Measurements from ENCODE around the gene DCAF7. TPM values are rescaled to one million over a fixed set of nuclear protein-coding genes. Genes with fewer than 3 reads are reported as not detected.

Gene DCAF7
- total RNA-seq, 4 donors from 2014 or later, result 16.5 to 34.1 (median 22.0) TPM

GRCh38 chr17:63613663-63614062 lies 63.4 kb downstream of the DCAF7 start:
- TF ChIP-seq POLR2A (IDR thresholded peaks at IDR 0.05) (no peak), CTCF (IDR thresholded peaks at IDR 0.05 in 4 of 5, conservative IDR thresholded peaks at IDR 0.05 in 1 of 5) (no peak)
- no peak overlapping the region for H3K4me3 ChIP-seq
- peaks cover 0 to 21% of the 10 kb centered on the region in 2 donors for H3K36me3 ChIP-seq
- intact Hi-C loops (cut with DNase I; ENCODE audit: low total_unique reads) (no loop called here), in situ Hi-C loops (cut with MboI; ENCODE audit: low sequenced_read_pairs in 4 of 4) (loop anchor here (5.0 kb wide), 1 partner anchor 191 kb away; no protein-coding TSS in a partner anchor)
- no peak overlapping the region for H3K27ac ChIP-seq
- DNase-seq, result no peak
- H3K27me3 ChIP-seq, result no peaks in the 10 kb centered on the region
- no peaks in the 10 kb centered on the region for H3K9me3 ChIP-seq
- no peak for ATAC-seq
- no peaks in the 10 kb centered on the region for H3K4me1 ChIP-seq

GRCh38 chr17:63621229-63621683 lies 71.0 kb downstream of the DCAF7 start:
- peaks cover 33 to 35% of the 10 kb centered on the region in 2 donors for H3K4me1 ChIP-seq
- peak overlapping the region; percentile 83 to 88 (median 86) for H3K27ac ChIP-seq
- H3K4me3 ChIP-seq, result peak overlapping the region; percentile 67 to 73 (median 70)
- TF ChIP-seq CTCF (IDR thresholded peaks at IDR 0.05 in 4 of 5, conservative IDR thresholded peaks at IDR 0.05 in 1 of 5) (no peak), POLR2A (IDR thresholded peaks at IDR 0.05) (no peak)
- DNase-seq, result no peak
- intact Hi-C loops (cut with DNase I; ENCODE audit: low total_unique reads) (loop anchor here (5.0 to 10.0 kb wide), 3 partner anchors 76 to 221 kb away; partner anchors contain the start of genes SMARCD2 and STRADA), in situ Hi-C loops (cut with MboI; ENCODE audit: low sequenced_read_pairs in 4 of 4) (no loop called here)
- H3K9me3 ChIP-seq, result no peaks in the 10 kb centered on the region
- H3K27me3 ChIP-seq, result no peaks in the 10 kb centered on the region
- H3K36me3 ChIP-seq, result no peaks in the 10 kb centered on the region
- peak in 1 of 2 donors; percentile 0 for ATAC-seq

GRCh38 chr17:63621684-63622573 lies 71.7 kb downstream of the DCAF7 start, which contains the start of gene MAP3K3:
Gene MAP3K3, plus strand, starts transcription at chr17:63622417. Its CDS starts 343 bp downstream, at chr17:63622760.
- in situ Hi-C loops (cut with MboI; ENCODE audit: low sequenced_read_pairs in 4 of 4), result no loop called here
- H3K4me1 ChIP-seq, result peaks cover 40 to 41% of the 10 kb centered on the region in 2 donors
- peak; percentile 92 to 93 for ATAC-seq

More at GRCh38 chr17:63621684-63622573, 71.7 kb downstream of the DCAF7 start, which contains the start of gene MAP3K3:
- peak within 1 kb of the TSS; percentile 85 to 90 (median 87) for H3K27ac ChIP-seq
- TF ChIP-seq CTCF (IDR thresholded peaks at IDR 0.05 in 4 of 5, conservative IDR thresholded peaks at IDR 0.05 in 1 of 5) (peak in 2 of 5 experiments; percentile 23 to 26), POLR2A (IDR thresholded peaks at IDR 0.05) (peak; percentile 84 to 87)
- no peaks in the 10 kb centered on the region for H3K36me3 ChIP-seq
- peak; percentile 99 to 100 for DNase-seq
- peak within 1 kb of the TSS; percentile 67 to 84 (median 74) for H3K4me3 ChIP-seq
- intact Hi-C loops (cut with DNase I; ENCODE audit: low total_unique reads), result loop anchor here (1.0 to 10.0 kb wide), 5 partner anchors 72 to 220 kb away; partner anchors contain the start of genes DCAF7, DDX42, SMARCD2 and STRADA
- H3K9me3 ChIP-seq, result no peaks in the 10 kb centered on the region
- H3K27me3 ChIP-seq, result no peaks in the 10 kb centered on the region

Measured in gastrocnemius medialis (tissue), 4 donors.